GM15510 (cell line): ENCODE results near the gene OPRD1.
A peak's percentile ranks its signal among the peaks of the same experiment; 100 is the strongest.

Experiments used
- POLR2A ChIP-seq: IDR thresholded peaks from 3 replicates; pipeline ENCODE4 v1.6.1; 2011; ENCODE audit warnings: borderline replicate concordance; ENCODE audit not compliant: insufficient read length; ENCODE audit errors: extremely low read depth

Gene OPRD1

DNA sequence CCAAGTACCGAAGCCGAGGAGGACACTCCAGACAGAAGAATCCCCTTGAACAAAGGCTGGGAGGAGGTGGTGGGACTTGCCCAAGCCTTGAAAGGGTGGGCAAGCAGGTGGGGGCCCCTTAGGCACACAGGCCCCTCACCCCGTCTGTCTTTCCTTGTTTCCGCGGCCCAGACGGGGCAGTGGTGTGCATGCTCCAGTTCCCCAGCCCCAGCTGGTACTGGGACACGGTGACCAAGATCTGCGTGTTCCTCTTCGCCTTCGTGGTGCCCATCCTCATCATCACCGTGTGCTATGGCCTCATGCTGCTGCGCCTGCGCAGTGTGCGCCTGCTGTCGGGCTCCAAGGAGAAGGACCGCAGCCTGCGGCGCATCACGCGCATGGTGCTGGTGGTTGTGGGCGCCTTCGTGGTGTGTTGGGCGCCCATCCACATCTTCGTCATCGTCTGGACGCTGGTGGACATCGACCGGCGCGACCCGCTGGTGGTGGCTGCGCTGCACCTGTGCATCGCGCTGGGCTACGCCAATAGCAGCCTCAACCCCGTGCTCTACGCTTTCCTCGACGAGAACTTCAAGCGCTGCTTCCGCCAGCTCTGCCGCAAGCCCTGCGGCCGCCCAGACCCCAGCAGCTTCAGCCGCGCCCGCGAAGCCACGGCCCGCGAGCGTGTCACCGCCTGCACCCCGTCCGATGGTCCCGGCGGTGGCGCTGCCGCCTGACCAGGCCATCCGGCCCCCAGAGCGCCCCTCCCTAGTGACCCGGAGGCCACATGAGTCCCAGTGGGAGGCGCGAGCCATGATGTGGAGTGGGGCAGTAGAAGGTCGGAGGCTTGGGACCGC, 50.8 kb downstream of the OPRD1 start:
- TF ChIP-seq POLR2A: no peak

- TF ChIP-seq POLR2A: no peak
Measured at GRCh38 chr1:28864695-28865094, 52.7 kb downstream of the OPRD1 start.

GRCh38 chr1:28865997-28866650, 54.2 kb downstream of the OPRD1 start:
- no peak for TF ChIP-seq POLR2A

GRCh38 chr1:28867850-28868249, 55.9 kb downstream of the OPRD1 start:
- TF ChIP-seq POLR2A: no peak

DNA sequence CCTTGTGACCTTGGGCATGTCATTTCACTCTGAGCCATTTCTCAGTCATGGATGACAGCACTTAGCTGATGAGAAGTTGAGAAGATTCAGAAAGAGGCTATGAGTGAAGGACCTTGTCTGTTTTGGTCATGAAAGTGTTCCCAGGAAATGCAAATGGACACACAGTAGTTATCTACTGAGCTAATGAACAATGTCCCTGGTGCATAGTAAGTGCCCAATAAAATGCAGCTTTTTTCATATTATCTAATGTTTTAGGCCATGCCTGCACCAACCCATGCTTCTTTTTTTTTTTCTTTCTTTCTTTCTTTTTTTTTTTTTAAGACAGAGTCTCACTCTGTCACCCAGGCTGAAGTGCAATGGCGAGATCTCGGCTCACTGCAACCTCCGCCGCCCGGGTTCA, 58.0 kb downstream of the OPRD1 start:
- TF ChIP-seq POLR2A: no peak

GRCh38 chr1:28871631-28872401, 59.8 kb downstream of the OPRD1 start:
- no peak for TF ChIP-seq POLR2A

DNA sequence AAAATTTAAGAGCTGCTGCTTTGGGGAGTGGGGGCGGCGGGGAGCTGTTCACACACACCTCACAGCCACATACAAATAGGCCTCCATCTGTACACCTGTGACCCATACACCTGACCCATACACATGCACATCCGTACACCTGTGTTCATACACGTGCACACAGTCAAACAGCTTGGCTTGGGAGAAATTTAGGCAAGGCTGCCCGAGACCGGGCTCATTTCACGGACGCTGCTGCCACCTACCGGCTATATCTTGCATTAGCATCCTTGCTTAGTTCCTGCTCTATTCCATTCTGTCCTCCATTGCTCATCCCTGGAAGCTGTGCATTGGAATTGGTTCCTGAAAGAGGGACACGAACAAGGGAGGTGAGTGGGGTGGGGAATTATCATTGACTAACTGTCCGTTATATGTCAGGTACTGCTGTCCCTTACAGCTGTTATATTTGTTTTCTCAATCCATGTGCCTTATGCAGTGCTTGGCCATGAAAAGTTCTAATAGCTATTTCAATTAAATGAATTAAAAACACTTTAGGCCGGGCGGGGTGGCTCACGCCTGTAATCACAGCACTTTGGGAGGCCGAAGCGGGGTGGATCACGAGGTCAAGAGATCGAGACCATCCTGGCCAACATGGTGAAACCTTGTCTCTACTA, 65.3 kb downstream of the OPRD1 start:
- TF ChIP-seq POLR2A: no peak

DNA sequence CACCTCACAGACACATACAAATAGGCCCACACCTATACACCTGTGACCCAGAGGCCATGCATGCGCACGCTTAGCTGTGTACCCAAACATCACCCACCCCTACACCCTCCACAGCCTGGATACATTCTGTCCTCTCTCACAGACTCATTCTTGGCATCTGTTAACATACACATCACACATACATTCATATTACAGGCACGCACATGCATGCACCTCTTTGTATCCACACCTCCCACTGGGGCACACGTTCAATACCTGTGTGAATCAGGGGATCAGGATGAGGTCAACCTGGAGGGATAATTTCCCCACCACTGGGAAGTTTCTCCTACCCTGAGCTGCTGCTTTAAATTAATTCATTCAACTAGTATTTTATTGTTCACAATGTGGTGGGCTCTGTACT, 66.8 kb downstream of the OPRD1 start:
- TF ChIP-seq POLR2A: no peak

DNA sequence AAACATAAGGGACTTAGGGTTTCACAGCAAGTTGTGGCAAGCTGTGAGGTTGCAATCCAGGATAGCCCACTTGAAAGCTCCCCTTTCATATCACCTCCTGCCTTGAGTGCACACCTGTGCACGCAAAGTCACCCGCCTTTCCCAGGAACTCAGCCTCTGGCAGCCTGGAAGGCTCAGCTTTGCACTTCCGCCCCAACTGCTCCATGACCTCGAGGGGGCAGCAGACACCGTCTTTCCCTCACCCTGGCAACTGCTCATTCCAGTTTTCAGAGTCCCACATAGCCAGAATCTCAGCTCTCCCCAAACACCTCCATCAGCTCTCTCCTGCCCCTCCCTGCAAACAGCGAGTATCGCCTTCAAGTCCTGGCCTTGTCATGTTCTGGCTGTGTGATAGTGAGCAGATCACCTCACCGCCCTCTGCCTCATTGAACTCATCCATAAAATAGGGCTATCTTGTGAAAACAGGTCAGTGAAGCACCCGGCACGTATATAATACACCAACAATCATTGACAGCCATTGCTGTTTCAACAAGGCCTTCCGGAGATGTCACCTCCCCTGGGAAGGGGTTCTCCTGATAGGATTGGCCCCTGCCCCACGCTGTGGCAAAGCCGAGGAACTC, 70.1 kb downstream of the OPRD1 start:
- TF ChIP-seq POLR2A: no peak

- TF ChIP-seq POLR2A: no peak
Measured at GRCh38 chr1:28883242-28883616, 71.3 kb downstream of the OPRD1 start.

- TF ChIP-seq POLR2A: no peak
Measured at GRCh38 chr1:28885472-28885877, 73.5 kb downstream of the OPRD1 start.

- TF ChIP-seq POLR2A: no peak
Measured at GRCh38 chr1:28885977-28886730, 74.2 kb downstream of the OPRD1 start.

DNA sequence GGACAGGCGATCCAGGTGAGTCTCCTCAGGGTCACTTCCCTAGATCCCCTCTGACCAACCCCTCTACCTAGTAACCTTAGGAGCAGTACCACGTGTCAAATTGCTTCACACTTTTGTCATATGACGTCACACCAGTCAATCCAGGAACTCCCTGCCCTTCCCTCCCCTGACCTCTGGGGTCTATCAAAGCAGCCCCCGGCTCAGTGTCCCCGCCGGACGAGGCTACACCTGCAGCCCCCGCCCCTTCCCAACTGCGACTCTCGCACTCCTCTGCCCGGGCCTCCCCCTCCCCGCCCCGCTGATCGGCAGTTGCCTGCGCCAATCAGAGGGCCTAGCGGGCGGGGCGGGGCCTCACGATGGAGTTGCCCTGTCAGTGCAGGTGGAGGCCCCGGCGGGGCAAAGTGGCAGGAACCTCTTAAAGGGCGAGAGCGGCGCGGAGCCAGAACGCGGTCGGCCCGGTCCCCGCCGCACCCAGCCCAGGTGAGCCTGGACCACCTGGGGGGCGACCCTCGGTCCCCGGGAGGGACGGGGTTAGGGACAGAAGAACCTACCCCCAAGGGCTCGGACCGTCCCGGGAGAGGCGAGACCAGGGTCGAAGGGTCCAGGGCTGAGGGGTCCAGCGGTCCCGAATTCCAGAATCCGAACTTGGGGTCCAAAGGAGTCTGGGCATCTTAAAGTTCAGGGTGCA, 74.9 kb downstream of the OPRD1 start:
- peak; percentile 68 for TF ChIP-seq POLR2A
